Mesenchymal stem cell (in vitro differentiated cells and primary cell): ENCODE measurements around the gene MSMB.
A peak's percentile ranks its signal among the peaks of the same experiment; 100 is the strongest.

Source experiments
- DNase-seq: peaks from one replicate; pipeline ENCODE4 v3.0.0-alpha.2; 2013
- H2AFZ ChIP-seq: one replicate; pipeline ENCODE4 v1.6.1; 2013; ENCODE audit warnings: low read depth, mild to moderate bottlenecking, control low read depth, inconsistent platforms, low read length, moderate library complexity
- H2AK5ac ChIP-seq: 2 replicates; pipeline ENCODE4 v1.6.1; 2013; ENCODE audit warnings: low read length, moderate library complexity, mild to moderate bottlenecking, inconsistent platforms; ENCODE audit not compliant: severe bottlenecking
- H2BK120ac ChIP-seq: one replicate; pipeline ENCODE4 v1.6.1; 2013; ENCODE audit warnings: low read depth, mild to moderate bottlenecking, inconsistent platforms, low read length, moderate library complexity
- H2BK12ac ChIP-seq, 2 experiments: one replicate each; pipeline ENCODE4 v1.6.1; 2013; ENCODE audit warnings: inconsistent platforms in 2 of 2, low read length in 2 of 2, mild to moderate bottlenecking in 2 of 2, moderate library complexity in 2 of 2, control low read depth in 1 of 2
- H2BK15ac ChIP-seq: one replicate; pipeline ENCODE4 v1.6.1; 2013; ENCODE audit warnings: mild to moderate bottlenecking, low read depth, inconsistent platforms; ENCODE audit not compliant: poor library complexity, severe bottlenecking
- H2BK5ac ChIP-seq: 2 replicates; pipeline ENCODE4 v1.6.1; 2013; ENCODE audit warnings: low read depth, mild to moderate bottlenecking, low read length, control low read depth, inconsistent platforms; ENCODE audit not compliant: poor library complexity, severe bottlenecking
- H3K14ac ChIP-seq, 2 experiments: one replicate each; pipeline ENCODE4 v1.6.1; 2013; ENCODE audit warnings: inconsistent platforms in 2 of 2, low read length in 2 of 2, control low read depth in 1 of 2, mild to moderate bottlenecking in 1 of 2, moderate library complexity in 1 of 2
- H3K18ac ChIP-seq, 2 experiments: one replicate each; pipeline ENCODE4 v1.6.1; 2013; ENCODE audit warnings: inconsistent platforms in 2 of 2, low read length in 2 of 2, control low read depth in 1 of 2, low read depth in 1 of 2, mild to moderate bottlenecking in 1 of 2
- H3K23ac ChIP-seq, 2 experiments: one replicate each; pipeline ENCODE4 v1.6.1; 2013; ENCODE audit warnings: inconsistent platforms in 2 of 2, low read length in 2 of 2, mild to moderate bottlenecking in 2 of 2, moderate library complexity in 2 of 2, control low read depth in 1 of 2
- H3K27ac ChIP-seq: 2 replicates; pipeline ENCODE4 v1.5.1; 2013; ENCODE audit warnings: mild to moderate bottlenecking, moderate library complexity, low read length, control low read depth, inconsistent platforms; ENCODE audit not compliant: poor library complexity, severe bottlenecking
- H3K27me3 ChIP-seq, 2 experiments: 2 replicates each; pipeline versions ENCODE4 v1.6.1 to v1.7.0; 2013; ENCODE audit warnings: low read length in 2 of 2, mild to moderate bottlenecking in 2 of 2, moderate library complexity in 2 of 2, control low read depth in 1 of 2, inconsistent platforms in 1 of 2; ENCODE audit not compliant: control insufficient read depth in 1 of 2, insufficient read depth in 1 of 2
- H3K36me3 ChIP-seq, 2 experiments: 2 replicates each; pipeline versions ENCODE4 v1.6.1 to v1.7.0; 2013; ENCODE audit warnings: low read length in 2 of 2, control low read depth in 1 of 2, inconsistent platforms in 1 of 2, low read depth in 1 of 2, mild to moderate bottlenecking in 1 of 2; ENCODE audit not compliant: insufficient read depth in 2 of 2, control insufficient read depth in 1 of 2
- H3K4ac ChIP-seq, 2 experiments: one replicate each; pipeline ENCODE4 v1.6.1; 2013; ENCODE audit warnings: inconsistent platforms in 2 of 2, low read length in 2 of 2, mild to moderate bottlenecking in 2 of 2, moderate library complexity in 2 of 2, control low read depth in 1 of 2, low read depth in 1 of 2
- H3K4me1 ChIP-seq: 2 replicates; pipeline ENCODE4 v1.6.1; 2013; ENCODE audit warnings: low read depth, low read length, control low read depth; ENCODE audit not compliant: control insufficient read depth, insufficient read depth
- H3K4me2 ChIP-seq: 2 replicates; pipeline ENCODE4 v1.6.1; 2013; ENCODE audit warnings: low read length, mild to moderate bottlenecking, inconsistent platforms; ENCODE audit not compliant: poor library complexity, severe bottlenecking
- H3K4me3 ChIP-seq, 2 experiments: 2 replicates each; pipeline versions ENCODE4 v1.5.1 to v1.7.0; 2013; ENCODE audit warnings: low read length in 2 of 2, mild to moderate bottlenecking in 2 of 2, control low read depth in 1 of 2, low read depth in 1 of 2; ENCODE audit not compliant: insufficient read depth in 1 of 2
- H3K79me1 ChIP-seq: replicated peaks from 2 replicates; pipeline ENCODE4 v1.6.1; 2013; ENCODE audit warnings: mild to moderate bottlenecking, control low read depth, low read length, inconsistent platforms; ENCODE audit not compliant: poor library complexity, severe bottlenecking
- H3K9ac ChIP-seq: 2 replicates; pipeline ENCODE4 v1.7.0; 2013; ENCODE audit warnings: mild to moderate bottlenecking, low read length, moderate library complexity
- H3K9me3 ChIP-seq: 2 replicates; pipeline ENCODE4 v1.7.0; 2013; ENCODE audit warnings: mild to moderate bottlenecking, low read length; ENCODE audit not compliant: control insufficient read depth
- H4K8ac ChIP-seq: one replicate; pipeline ENCODE4 v1.6.1; 2013; ENCODE audit warnings: inconsistent platforms, mild to moderate bottlenecking, low read length, moderate library complexity
- H4K91ac ChIP-seq: one replicate; pipeline ENCODE4 v1.6.1; 2013; ENCODE audit warnings: mild to moderate bottlenecking, low read length, inconsistent platforms
- WGBS: methylation state at CpG from one replicate; pipeline ENCODE4 v1.1.7; 2013; ENCODE audit warnings: mixed read lengths; 5-methylcytosine and 5-hydroxymethylcytosine counted together

Gene MSMB

DNA sequence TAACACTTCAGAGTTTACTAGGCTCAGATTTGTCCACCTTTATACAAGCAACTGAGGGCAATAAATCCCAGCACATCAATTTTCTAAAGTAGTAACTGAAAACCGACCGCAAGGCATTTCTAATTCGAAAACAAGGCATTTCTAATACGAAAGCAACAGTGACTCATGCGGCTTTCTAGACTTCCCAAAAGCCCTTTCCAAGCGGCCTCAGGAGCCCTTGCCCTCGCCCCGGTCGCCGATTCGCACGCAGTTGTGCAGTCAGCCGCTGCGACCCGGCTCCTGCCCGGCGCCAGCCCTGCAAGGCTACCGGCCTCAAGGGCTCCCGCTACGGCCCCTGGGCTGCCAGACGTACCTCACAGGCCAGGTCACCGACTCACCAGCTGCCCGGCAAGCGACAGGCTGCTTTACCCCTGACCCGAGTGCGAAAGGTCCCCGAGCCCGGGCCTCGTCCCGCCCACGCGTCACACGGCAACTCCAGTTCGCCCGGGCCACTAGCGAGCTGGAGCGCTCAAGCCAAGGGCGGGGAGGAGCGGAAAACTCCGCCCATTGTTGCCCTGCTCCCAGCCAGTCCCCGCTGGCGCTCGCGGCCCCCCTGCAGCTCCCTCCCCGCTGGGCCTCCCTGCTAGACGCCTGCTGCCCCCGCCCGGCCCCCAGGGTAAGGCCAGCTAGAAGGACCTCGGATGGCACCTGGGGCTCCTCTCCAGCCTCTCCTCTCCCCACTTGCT is 22.9 kb downstream of the MSMB start:
- WGBS = under 1% methylated on average over 49 of the region's 49 CpGs
- H4K8ac ChIP-seq = no peak overlapping the region
- no peak overlapping the region for H3K14ac ChIP-seq
- H3K9me3 ChIP-seq = no peaks in the 10 kb centered on the region
- H3K4ac ChIP-seq = peak overlapping the region; percentile 24 to 35
- no peak overlapping the region for H2AK5ac ChIP-seq
- H3K4me3 ChIP-seq = peak overlapping the region; percentile 66 to 80
- peak overlapping the region in 1 of 2 experiments; percentile 86 for H3K18ac ChIP-seq
- peak overlapping the region; percentile 82 for H2BK15ac ChIP-seq
- no peak overlapping the region for H2BK5ac ChIP-seq
- no peak overlapping the region for H3K23ac ChIP-seq
- peak overlapping the region in 1 of 2 experiments; percentile 70 for H2BK12ac ChIP-seq
- H2AFZ ChIP-seq = no peak overlapping the region
- peaks cover 0 to 4% of the 10 kb centered on the region in 2 experiments for H3K36me3 ChIP-seq
- peak; percentile 99 for DNase-seq
- H4K91ac ChIP-seq = no peak overlapping the region
- peaks cover 21% of the 10 kb centered on the region for H3K4me1 ChIP-seq
- peak overlapping the region; percentile 74 for H3K4me2 ChIP-seq
- no peak overlapping the region for H2BK120ac ChIP-seq
- peaks cover 2% of the 10 kb centered on the region for H3K79me1 ChIP-seq
- H3K27ac ChIP-seq = peak overlapping the region; percentile 86
- H3K27me3 ChIP-seq = no peaks in the 10 kb centered on the region
- peak overlapping the region; percentile 88 for H3K9ac ChIP-seq

DNA sequence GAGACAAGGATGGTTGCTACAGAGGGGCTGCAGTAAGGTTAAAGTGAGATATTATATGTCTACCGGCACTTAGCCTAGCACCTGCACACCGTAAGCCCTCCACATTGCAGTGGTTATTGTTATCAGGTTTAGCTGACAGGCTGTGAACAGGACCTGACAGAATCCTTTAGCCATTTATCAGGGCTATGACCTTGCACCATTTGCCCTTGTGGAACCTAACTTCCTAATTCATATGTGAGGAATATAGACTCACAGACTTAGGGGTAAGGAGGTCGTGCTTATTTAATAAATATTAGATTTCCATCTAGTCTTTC is 25.8 kb downstream of the MSMB start:
- H3K36me3 ChIP-seq = peaks cover 7 to 10% of the 10 kb centered on the region in 2 experiments
- H3K9ac ChIP-seq = no peak overlapping the region
- no peaks in the 10 kb centered on the region for H3K27me3 ChIP-seq
- no peak overlapping the region for H2BK5ac ChIP-seq
- H2AK5ac ChIP-seq = no peak overlapping the region
- no peak overlapping the region for H2AFZ ChIP-seq
- H3K4me2 ChIP-seq = no peak overlapping the region
- peak overlapping the region in 1 of 2 experiments; percentile 30 for H3K4me3 ChIP-seq
- DNase-seq = no peak
- no peak overlapping the region for H3K27ac ChIP-seq
- H3K9me3 ChIP-seq = no peaks in the 10 kb centered on the region
- H3K4me1 ChIP-seq = peaks cover 21% of the 10 kb centered on the region
- H3K18ac ChIP-seq = peak overlapping the region in 1 of 2 experiments; percentile 64
- no peak overlapping the region for H3K14ac ChIP-seq
- peak overlapping the region in 1 of 2 experiments; percentile 86 for H2BK12ac ChIP-seq
- H4K91ac ChIP-seq = no peak overlapping the region
- WGBS = 64% methylated on average over 2 of the region's 3 CpGs
- no peak overlapping the region for H2BK120ac ChIP-seq
- peak overlapping the region in 1 of 2 experiments; percentile 34 for H3K23ac ChIP-seq
- H2BK15ac ChIP-seq = no peak overlapping the region
- H3K4ac ChIP-seq = peak overlapping the region in 1 of 2 experiments; percentile 67
- H3K79me1 ChIP-seq = peaks cover 6% of the 10 kb centered on the region
- no peak overlapping the region for H4K8ac ChIP-seq

DNA sequence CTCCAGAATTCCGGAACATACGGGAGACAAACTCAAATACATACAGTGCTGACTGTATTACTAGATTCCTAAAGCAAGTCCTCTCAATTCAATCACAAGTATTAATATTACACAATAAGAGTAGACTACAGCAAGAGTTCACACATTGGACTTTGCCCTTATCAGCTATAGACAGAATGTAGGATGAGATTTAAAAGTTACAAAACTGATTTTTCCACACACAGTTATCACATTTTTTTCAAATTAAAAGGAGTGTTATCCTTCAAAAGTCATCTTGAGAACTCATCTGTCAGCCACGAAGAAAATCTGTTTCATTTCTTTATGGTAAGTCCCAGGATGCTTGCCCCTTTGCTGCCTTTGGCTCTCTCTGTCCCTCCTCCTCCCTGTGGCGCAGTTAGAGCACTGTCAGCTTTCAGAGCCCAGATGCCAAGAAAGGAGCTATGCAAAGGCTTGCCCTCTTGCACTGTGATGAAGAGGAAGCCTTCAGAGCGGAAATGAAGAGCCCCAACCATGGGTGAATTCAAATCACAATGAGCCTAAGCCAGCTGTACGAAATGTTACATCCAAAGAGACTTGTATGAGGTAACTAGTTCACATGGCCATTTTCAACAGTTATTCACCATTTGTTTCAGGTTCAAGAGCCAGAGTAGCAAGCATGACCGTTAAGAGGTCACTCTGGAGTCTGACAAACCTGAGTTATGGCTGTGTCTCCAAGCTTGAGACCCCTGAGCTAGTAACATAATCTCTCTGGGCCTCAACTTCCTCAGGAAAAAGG is 26.3 kb downstream of the MSMB start:
- no peak overlapping the region for H2AFZ ChIP-seq
- peak overlapping the region in 1 of 2 experiments; percentile 98 for H3K23ac ChIP-seq
- no peak overlapping the region for H3K9ac ChIP-seq
- H3K18ac ChIP-seq = peak overlapping the region; percentile 48 to 64
- H3K14ac ChIP-seq = no peak overlapping the region
- H2BK5ac ChIP-seq = no peak overlapping the region
- no peak overlapping the region for H2BK120ac ChIP-seq
- peak overlapping the region; percentile 45 to 86 for H2BK12ac ChIP-seq
- H3K4me1 ChIP-seq = peaks cover 17% of the 10 kb centered on the region
- H2BK15ac ChIP-seq = peak overlapping the region; percentile 26
- peaks cover 6% of the 10 kb centered on the region for H3K79me1 ChIP-seq
- no peak overlapping the region for H4K8ac ChIP-seq
- H3K27me3 ChIP-seq = no peaks in the 10 kb centered on the region
- no peak overlapping the region for H2AK5ac ChIP-seq
- no peak overlapping the region for H3K4me3 ChIP-seq
- H3K36me3 ChIP-seq = peaks cover 7 to 15% of the 10 kb centered on the region in 2 experiments
- H4K91ac ChIP-seq = no peak overlapping the region
- peak overlapping the region in 1 of 2 experiments; percentile 67 for H3K4ac ChIP-seq
- H3K4me2 ChIP-seq = no peak overlapping the region
- WGBS = 83% methylated on average over 7 of the region's 7 CpGs
- peak; percentile 26 for DNase-seq
- H3K9me3 ChIP-seq = no peaks in the 10 kb centered on the region
- no peak overlapping the region for H3K27ac ChIP-seq

GRCh38 chr10:46019177-46019528 is 26.9 kb downstream of the MSMB start:
- H3K14ac ChIP-seq = peak overlapping the region in 1 of 2 experiments; percentile 26
- no peak overlapping the region for H2AK5ac ChIP-seq
- H3K27ac ChIP-seq = no peak overlapping the region
- no peak overlapping the region for H3K23ac ChIP-seq
- no peak for DNase-seq
- no peaks in the 10 kb centered on the region for H3K27me3 ChIP-seq
- no peak overlapping the region for H4K8ac ChIP-seq
- H3K4me3 ChIP-seq = no peak overlapping the region
- no peaks in the 10 kb centered on the region for H3K9me3 ChIP-seq
- no peak overlapping the region for H2AFZ ChIP-seq
- peaks cover 17% of the 10 kb centered on the region for H3K4me1 ChIP-seq
- peaks cover 7 to 22% of the 10 kb centered on the region in 2 experiments for H3K36me3 ChIP-seq
- no peak overlapping the region for H3K4ac ChIP-seq
- no peak overlapping the region for H2BK120ac ChIP-seq
- no peak overlapping the region for H3K4me2 ChIP-seq
- no peak overlapping the region for H3K9ac ChIP-seq
- peaks cover 8% of the 10 kb centered on the region for H3K79me1 ChIP-seq
- H2BK12ac ChIP-seq = no peak overlapping the region
- H2BK5ac ChIP-seq = no peak overlapping the region
- WGBS = 93% methylated on average over 3 of the region's 3 CpGs
- H2BK15ac ChIP-seq = no peak overlapping the region
- H3K18ac ChIP-seq = peak overlapping the region in 1 of 2 experiments; percentile 57
- no peak overlapping the region for H4K91ac ChIP-seq
